ENCODE measurements around the gene RBM28.
A peak's percentile ranks its signal among the peaks of the same experiment; 100 is the strongest.

The RBM28 gene

GRCh38 chr7:128343554-128344430 is at the start of gene RBM28:
Gene RBM28, minus strand, starts transcription at chr7:128343908. Its CDS starts 115 bp downstream, at chr7:128343793.
- Histone ChIP-seq H3K27me3 (ENCODE audit: insufficient read depth, low read length) (peaks cover 16% of the 10 kb centered on the region), H3K4me3 (ENCODE audit: low read length) (peak within 1 kb of the TSS; percentile 82), H3K27ac (ENCODE audit: low read length) (peak within 1 kb of the TSS; percentile 20), H3K9ac (ENCODE audit: low read depth, low read length) (peak within 1 kb of the TSS; percentile 83), H3K36me3 (ENCODE audit: insufficient read depth, low read depth, low read length) (peaks cover 19% of the 10 kb centered on the region), H3K4me1 (ENCODE audit: insufficient read depth, low read length) (peaks cover 4% of the 10 kb centered on the region), H3K9me3 (ENCODE audit: insufficient read depth, low read depth, low read length) (no peaks in the 10 kb centered on the region)

GRCh38 chr7:128392446-128393327 is 49.0 kb upstream of the RBM28 start:
- no peaks in the 10 kb centered on the region for H3K9me3 ChIP-seq (ENCODE audit: insufficient read depth, low read depth, low read length)
- H3K36me3 ChIP-seq (ENCODE audit: insufficient read depth, low read depth, low read length), result peaks cover 9% of the 10 kb centered on the region; the same call in 1 of the 2 replicates
- no peak overlapping the region for H3K27ac ChIP-seq (ENCODE audit: low read length)
- H3K4me3 ChIP-seq (ENCODE audit: low read length), result no peak overlapping the region
- H3K9ac ChIP-seq (ENCODE audit: low read depth, low read length), result no peak overlapping the region
- peaks cover 15% of the 10 kb centered on the region for H3K27me3 ChIP-seq (ENCODE audit: insufficient read depth, low read length)
- H3K4me1 ChIP-seq (ENCODE audit: insufficient read depth, low read length), result peaks cover 4% of the 10 kb centered on the region; the same call in 1 of the 2 replicates

- H3K27ac ChIP-seq (ENCODE audit: low read length), result no peak overlapping the region
- no peaks in the 10 kb centered on the region for H3K9me3 ChIP-seq (ENCODE audit: insufficient read depth, low read depth, low read length)
- H3K27me3 ChIP-seq (ENCODE audit: insufficient read depth, low read length), result peaks cover 22% of the 10 kb centered on the region
- H3K9ac ChIP-seq (ENCODE audit: low read depth, low read length), result no peak overlapping the region
- H3K4me1 ChIP-seq (ENCODE audit: insufficient read depth, low read length), result peaks cover 4% of the 10 kb centered on the region; the same call in 1 of the 2 replicates
- no peak overlapping the region for H3K4me3 ChIP-seq (ENCODE audit: low read length)
- H3K36me3 ChIP-seq (ENCODE audit: insufficient read depth, low read depth, low read length), result peaks cover under 1% of the 10 kb centered on the region; the same call in 1 of the 2 replicates
These were observed 48.1 kb upstream of the RBM28 start for GRCh38 chr7:128391805-128392204.

- no peak overlapping the region for H3K27ac ChIP-seq (ENCODE audit: low read length)
- H3K4me1 ChIP-seq (ENCODE audit: insufficient read depth, low read length), result peaks cover 4% of the 10 kb centered on the region; the same call in 1 of the 2 replicates
- H3K9ac ChIP-seq (ENCODE audit: low read depth, low read length), result no peak overlapping the region
- no peaks in the 10 kb centered on the region for H3K36me3 ChIP-seq (ENCODE audit: insufficient read depth, low read depth, low read length)
- peaks cover 24% of the 10 kb centered on the region for H3K27me3 ChIP-seq (ENCODE audit: insufficient read depth, low read length)
- H3K4me3 ChIP-seq (ENCODE audit: low read length), result no peak overlapping the region
- no peaks in the 10 kb centered on the region for H3K9me3 ChIP-seq (ENCODE audit: insufficient read depth, low read depth, low read length)
These were observed 47.3 kb upstream of the RBM28 start for GRCh38 chr7:128390871-128391565.

GRCh38 chr7:128389618-128390329 is 46.1 kb upstream of the RBM28 start:
- Histone ChIP-seq H3K9me3 (ENCODE audit: insufficient read depth, low read depth, low read length) (no peaks in the 10 kb centered on the region), H3K4me1 (ENCODE audit: insufficient read depth, low read length) (peaks cover 4% of the 10 kb centered on the region; the same call in 1 of the 2 replicates), H3K9ac (ENCODE audit: low read depth, low read length) (no peak overlapping the region), H3K27me3 (ENCODE audit: insufficient read depth, low read length) (peaks cover 24% of the 10 kb centered on the region), H3K27ac (ENCODE audit: low read length) (no peak overlapping the region), H3K36me3 (ENCODE audit: insufficient read depth, low read depth, low read length) (no peaks in the 10 kb centered on the region), H3K4me3 (ENCODE audit: low read length) (no peak overlapping the region)

- Histone ChIP-seq H3K27ac (ENCODE audit: low read length) (no peak overlapping the region), H3K9ac (ENCODE audit: low read depth, low read length) (no peak overlapping the region)
These were observed 45.4 kb upstream of the RBM28 start for GRCh38 chr7:128389085-128389617.

GRCh38 chr7:128388145-128388485 is 44.4 kb upstream of the RBM28 start:
- no peak overlapping the region for H3K27ac ChIP-seq (ENCODE audit: low read length)
- peaks cover 24% of the 10 kb centered on the region for H3K27me3 ChIP-seq (ENCODE audit: insufficient read depth, low read length)
- H3K36me3 ChIP-seq (ENCODE audit: insufficient read depth, low read depth, low read length), result no peaks in the 10 kb centered on the region
- no peak overlapping the region for H3K9ac ChIP-seq (ENCODE audit: low read depth, low read length)
- H3K4me3 ChIP-seq (ENCODE audit: low read length), result no peak overlapping the region
- H3K9me3 ChIP-seq (ENCODE audit: insufficient read depth, low read depth, low read length), result no peaks in the 10 kb centered on the region
- peaks cover 4% of the 10 kb centered on the region; the same call in 1 of the 2 replicates for H3K4me1 ChIP-seq (ENCODE audit: insufficient read depth, low read length)

More at GRCh38 chr7:128389085-128389617, 45.4 kb upstream of the RBM28 start:
- Histone ChIP-seq H3K36me3 (ENCODE audit: insufficient read depth, low read depth, low read length) (no peaks in the 10 kb centered on the region), H3K27me3 (ENCODE audit: insufficient read depth, low read length) (peaks cover 24% of the 10 kb centered on the region), H3K4me1 (ENCODE audit: insufficient read depth, low read length) (peaks cover 4% of the 10 kb centered on the region; the same call in 1 of the 2 replicates), H3K9me3 (ENCODE audit: insufficient read depth, low read depth, low read length) (no peaks in the 10 kb centered on the region), H3K4me3 (ENCODE audit: low read length) (no peak overlapping the region)

- Histone ChIP-seq H3K27me3 (ENCODE audit: insufficient read depth, low read length) (peaks cover 24% of the 10 kb centered on the region), H3K9ac (ENCODE audit: low read depth, low read length) (no peak overlapping the region), H3K4me3 (ENCODE audit: low read length) (no peak overlapping the region), H3K27ac (ENCODE audit: low read length) (no peak overlapping the region), H3K36me3 (ENCODE audit: insufficient read depth, low read depth, low read length) (no peaks in the 10 kb centered on the region), H3K4me1 (ENCODE audit: insufficient read depth, low read length) (peaks cover 8% of the 10 kb centered on the region; the same call in 1 of the 2 replicates), H3K9me3 (ENCODE audit: insufficient read depth, low read depth, low read length) (no peaks in the 10 kb centered on the region)
These were observed 43.8 kb upstream of the RBM28 start for GRCh38 chr7:128387216-128388144.

- H3K4me3 ChIP-seq (ENCODE audit: low read length), result no peak overlapping the region
- peaks cover 11% of the 10 kb centered on the region; the same call in 1 of the 2 replicates for H3K4me1 ChIP-seq (ENCODE audit: insufficient read depth, low read length)
- H3K36me3 ChIP-seq (ENCODE audit: insufficient read depth, low read depth, low read length), result no peaks in the 10 kb centered on the region
- H3K9me3 ChIP-seq (ENCODE audit: insufficient read depth, low read depth, low read length), result no peaks in the 10 kb centered on the region
- H3K27me3 ChIP-seq (ENCODE audit: insufficient read depth, low read length), result peaks cover 24% of the 10 kb centered on the region
- H3K27ac ChIP-seq (ENCODE audit: low read length), result no peak overlapping the region
- H3K9ac ChIP-seq (ENCODE audit: low read depth, low read length), result no peak overlapping the region
These were observed 42.5 kb upstream of the RBM28 start for GRCh38 chr7:128385988-128386925.
